Chondrocyte (in vitro differentiated cells): ENCODE results near the gene WDFY1. TPM values are rescaled to one million over a fixed set of nuclear protein-coding genes. Genes with fewer than 3 reads are reported as not detected.

Experiments
- DNase-seq: peaks from one replicate; pipeline ENCODE4 v3.0.0; 2021; ENCODE audit warnings: mixed read lengths, low spot score
- H3K27ac Mint-ChIP-seq: one replicate; pipeline ENCODE4 v1.8.0; 2021; ENCODE audit warnings: mild to moderate bottlenecking, moderate library complexity, mixed read lengths; ENCODE audit not compliant: unreplicated experiment
- H3K27me3 Mint-ChIP-seq: 2 replicates; pipeline ENCODE4 v1.8.0; 2021; ENCODE audit warnings: low read depth, mixed read lengths
- H3K36me3 Mint-ChIP-seq: 2 replicates; pipeline ENCODE4 v1.8.0; 2021; ENCODE audit warnings: low read depth, mixed read lengths
- H3K4me1 Mint-ChIP-seq: 2 replicates; pipeline ENCODE4 v1.8.0; 2021; ENCODE audit warnings: low read depth, mild to moderate bottlenecking, mixed read lengths
- H3K4me3 Mint-ChIP-seq: one replicate; pipeline ENCODE4 v1.8.0; 2021; ENCODE audit warnings: mild to moderate bottlenecking, moderate library complexity, mixed read lengths; ENCODE audit not compliant: unreplicated experiment
- H3K9me3 Mint-ChIP-seq: 2 replicates; pipeline ENCODE4 v1.8.0; 2021; ENCODE audit warnings: low read depth, mixed read lengths
- CTCF ChIP-seq: fragments of 200-600 bp; sonication (generic); IDR thresholded peaks from 2 replicates; pipeline ENCODE4 v1.5.0; 2021; ENCODE audit warnings: antibody characterized with exemption, mild to moderate bottlenecking, moderate library complexity
- total RNA-seq: library from RNA; stranded (reverse); gene quantifications from 3 replicates; pipeline ENCODE4 v1.2.1, GENCODE V29; 2021

The WDFY1 gene
- total RNA-seq, 1 donor from 2014 or later: 61.3 TPM

- Mint-ChIP-seq H3K9me3 (no peaks in the 10 kb centered on the region), H3K4me3 (peak within 1 kb of the TSS; percentile 98), H3K27ac (peak within 1 kb of the TSS; percentile 96), H3K36me3 (peaks cover 7% of the 10 kb centered on the region), H3K4me1 (peaks cover 57% of the 10 kb centered on the region), H3K27me3 (no peaks in the 10 kb centered on the region)
- DNase-seq: peak; percentile 99
- no peak for TF ChIP-seq CTCF
These were observed 12.1 kb upstream of the WDFY1 start, which contains the start of gene MRPL44 for GRCh38 chr2:223957092-223957851. Gene MRPL44 (plus strand): TSS chr2:223957463. CDS start chr2:223957473, 10 bp downstream.

GRCh38 chr2:223956300-223956699 is 11.2 kb upstream of the WDFY1 start:
- Mint-ChIP-seq H3K36me3 (peaks cover 7% of the 10 kb centered on the region), H3K27ac (peak overlapping the region; percentile 96), H3K4me3 (peak overlapping the region; percentile 98), H3K4me1 (peaks cover 48% of the 10 kb centered on the region), H3K27me3 (no peaks in the 10 kb centered on the region), H3K9me3 (no peaks in the 10 kb centered on the region)
- TF ChIP-seq CTCF: no peak
- DNase-seq: no peak

GRCh38 chr2:223954401-223954800 is 9.3 kb upstream of the WDFY1 start:
- peak overlapping the region; percentile 37 for H3K27ac Mint-ChIP-seq

GRCh38 chr2:223952280-223952968 is 7.3 kb upstream of the WDFY1 start:
- Mint-ChIP-seq H3K36me3 (no peaks in the 10 kb centered on the region), H3K27ac (no peak overlapping the region), H3K4me1 (peaks cover 11% of the 10 kb centered on the region), H3K4me3 (no peak overlapping the region), H3K9me3 (no peaks in the 10 kb centered on the region), H3K27me3 (no peaks in the 10 kb centered on the region)
- no peak for DNase-seq
- no peak for TF ChIP-seq CTCF

More at GRCh38 chr2:223954401-223954800, 9.3 kb upstream of the WDFY1 start:
- TF ChIP-seq CTCF: no peak
- H3K9me3 Mint-ChIP-seq: no peaks in the 10 kb centered on the region
- no peaks in the 10 kb centered on the region for H3K36me3 Mint-ChIP-seq
- no peak for DNase-seq
- H3K4me1 Mint-ChIP-seq: peaks cover 29% of the 10 kb centered on the region
- no peaks in the 10 kb centered on the region for H3K27me3 Mint-ChIP-seq
- no peak overlapping the region for H3K4me3 Mint-ChIP-seq

- Mint-ChIP-seq H3K4me3 (no peak overlapping the region), H3K9me3 (no peaks in the 10 kb centered on the region), H3K27me3 (no peaks in the 10 kb centered on the region), H3K4me1 (peaks cover 5% of the 10 kb centered on the region), H3K27ac (no peak overlapping the region), H3K36me3 (no peaks in the 10 kb centered on the region)
- no peak for DNase-seq
- no peak for TF ChIP-seq CTCF
These were observed 5.6 kb upstream of the WDFY1 start for GRCh38 chr2:223950448-223951347.
